Ascending aorta (tissue), 2 donors: Measurements from ENCODE around the gene PLCB3. TPM values are rescaled to one million over a fixed set of nuclear protein-coding genes. Genes with fewer than 3 reads are reported as not detected.
A peak's percentile ranks its signal among the peaks of the same experiment; 100 is the strongest.

Source experiments
- DNase-seq, 2 donors: peaks; one replicate each; pipeline ENCODE4 v3.0.0-alpha.2; 2019; ENCODE audit warnings: low spot score in 2 of 2
- H3K27ac ChIP-seq, 2 donors: fragments of 200-600 bp; sonication (generic); one replicate each; pipeline ENCODE4 v1.5.1; 2016 to 2017; ENCODE audit warnings: mild to moderate bottlenecking in 1 of 2
- H3K27me3 ChIP-seq: fragments of 200-600 bp; sonication (generic); one replicate; pipeline ENCODE4 v1.5.1; 2017
- H3K36me3 ChIP-seq, 2 donors: fragments of 200-600 bp; sonication (generic); one replicate each; pipeline ENCODE4 v1.5.1; 2016
- H3K4me1 ChIP-seq, 2 donors: fragments of 200-600 bp; sonication (generic); one replicate each; pipeline ENCODE4 v1.5.1; 2016 to 2017; ENCODE audit warnings: mild to moderate bottlenecking in 1 of 2
- H3K4me3 ChIP-seq, 2 donors: fragments of 200-600 bp; sonication (generic); one replicate each; pipeline ENCODE4 v1.5.1; 2016 to 2017; ENCODE audit warnings: mild to moderate bottlenecking in 1 of 2
- H3K9me3 ChIP-seq, 2 donors: fragments of 200-600 bp; sonication (generic); one replicate each; pipeline ENCODE4 v1.5.1; 2016
- CTCF ChIP-seq, 3 experiments: fragments of 200-600 bp in 2 of 3; fragments of 450-650 bp in 1 of 3; sonication (generic) in 2 of 3; IDR thresholded peaks; one replicate each; pipeline ENCODE4 v1.5.1; 2016 to 2019; ENCODE audit warnings: antibody characterized with exemption in 3 of 3, mild to moderate bottlenecking in 1 of 3, moderate library complexity in 1 of 3
- intact Hi-C: fragments of 100-400 bp; cut with DNase I; formaldehyde crosslinking; loops from one replicate; pipeline ENCODE4 v1.15.1; 2023
- total RNA-seq: library from RNA; depleted of rRNA; stranded (reverse); fragments of >200 nt; gene quantifications from one replicate; pipeline ENCODE4 v1.1.0, GENCODE V29; 2016

Gene PLCB3
- total RNA-seq, 1 donor from 2014 or later, result 54.0 TPM

GRCh38 chr11:64267207-64267945 is 16.0 kb downstream of the PLCB3 start:
- H3K4me1 ChIP-seq, result peaks cover 17 to 32% of the 10 kb centered on the region in 2 donors
- H3K9me3 ChIP-seq, result no peaks in the 10 kb centered on the region
- peaks cover 37 to 49% of the 10 kb centered on the region in 2 donors for H3K36me3 ChIP-seq
- intact Hi-C loops, result no loop called here
- H3K27ac ChIP-seq, result peak overlapping the region; percentile 90 to 98
- no peak overlapping the region for H3K4me3 ChIP-seq
- no peak for DNase-seq
- no peak for TF ChIP-seq CTCF (IDR thresholded peaks at IDR 0.05)
- H3K27me3 ChIP-seq, result no peaks in the 10 kb centered on the region

- Histone ChIP-seq H3K36me3 (peaks cover 28 to 40% of the 10 kb centered on the region in 2 donors), H3K4me3 (peak overlapping the region; percentile 71 to 99), H3K4me1 (peaks cover 17 to 32% of the 10 kb centered on the region in 2 donors), H3K9me3 (no peaks in the 10 kb centered on the region), H3K27me3 (no peaks in the 10 kb centered on the region), H3K27ac (peak overlapping the region; percentile 90 to 98)
- intact Hi-C loops, result no loop called here
- DNase-seq, result no peak
- TF ChIP-seq CTCF (IDR thresholded peaks at IDR 0.05), result no peak
Measured at GRCh38 chr11:64268025-64268892, 16.9 kb downstream of the PLCB3 start.

GRCh38 chr11:64268893-64269539 is 17.7 kb downstream of the PLCB3 start:
- H3K9me3 ChIP-seq, result no peaks in the 10 kb centered on the region
- peaks cover 20 to 32% of the 10 kb centered on the region in 2 donors for H3K36me3 ChIP-seq
- no peak for TF ChIP-seq CTCF (IDR thresholded peaks at IDR 0.05)
- intact Hi-C loops, result loop anchor here (1.0 kb wide), 2 partner anchors 18 to 36 kb away; partner anchors contain the start of genes ESRRA and PLCB3
- DNase-seq, result peak in 1 of 2 donors; percentile 87
- H3K4me1 ChIP-seq, result peaks cover 17 to 32% of the 10 kb centered on the region in 2 donors
- H3K27me3 ChIP-seq, result no peaks in the 10 kb centered on the region
- H3K27ac ChIP-seq, result peak overlapping the region; percentile 90 to 98
- H3K4me3 ChIP-seq, result peak overlapping the region; percentile 71 to 99

GRCh38 chr11:64269540-64270220 is 18.4 kb downstream of the PLCB3 start:
- H3K36me3 ChIP-seq, result peaks cover 16 to 26% of the 10 kb centered on the region in 2 donors
- peak; percentile 96 to 99 for DNase-seq
- H3K27ac ChIP-seq, result peak overlapping the region; percentile 90 to 98
- H3K9me3 ChIP-seq, result no peaks in the 10 kb centered on the region
- TF ChIP-seq CTCF (IDR thresholded peaks at IDR 0.05), result peak in 2 of 3 experiments; percentile 15 to 35
- no peaks in the 10 kb centered on the region for H3K27me3 ChIP-seq
- H3K4me1 ChIP-seq, result peaks cover 17 to 32% of the 10 kb centered on the region in 2 donors
- peak overlapping the region; percentile 71 to 99 for H3K4me3 ChIP-seq
- intact Hi-C loops, result loop anchor here (1.0 kb wide), 5 partner anchors 15 to 48 kb away; partner anchors contain the start of genes BAD, ESRRA, FKBP2 and PLCB3
